A673 (cell line): ENCODE data around the gene AFF2. TPM values are rescaled to one million over a fixed set of nuclear protein-coding genes. Genes with fewer than 3 reads are reported as not detected.

Experiments
- BruUV-seq: library from RNA; stranded (reverse); fragments of 400-500 nt; replicated peaks from 2 replicates; lab custom pipeline; 2021; lab: Mats Ljungman, UMichigan
- CTCF ChIA-PET: fragments of 300-600 bp; sonication (Branson Sonifier 250); formaldehyde crosslinking; loops from one replicate; lab custom pipeline; 2022; ENCODE audit warnings: antibody characterized with exemption; lab: Charles Lee
- POLR2A ChIA-PET: fragments of 300-600 bp; sonication (Branson Sonifier 250); formaldehyde crosslinking; loops from one replicate; lab custom pipeline; 2022; ENCODE audit warnings: antibody characterized with exemption; ENCODE audit not compliant: low non-redundant PET; lab: Charles Lee
- DNase-seq: peaks from one replicate; pipeline ENCODE4 v3.0.0-alpha.2; 2015; ENCODE audit warnings: low spot score
- H3K27ac ChIP-seq: fragments of 200-600 bp; sonication (generic); 2 replicates; pipeline ENCODE4 v1.5.1; 2016; ENCODE audit warnings: mixed run types, low read depth, mild to moderate bottlenecking, mixed read lengths, antibody characterized with exemption, low read length; ENCODE audit not compliant: poor library complexity, severe bottlenecking
- H3K27me3 ChIP-seq: fragments of 200-600 bp; sonication (generic); replicated peaks from 2 replicates; pipeline ENCODE4 v1.6.1; 2017; ENCODE audit warnings: mixed run types, low read depth, mild to moderate bottlenecking, mixed read lengths, antibody characterized with exemption, low read length; ENCODE audit not compliant: insufficient read depth, poor library complexity
- H3K36me3 ChIP-seq: fragments of 200-600 bp; sonication (generic); 2 replicates; pipeline ENCODE4 v1.6.1; 2016; ENCODE audit warnings: mixed run types, mild to moderate bottlenecking, mixed read lengths, antibody characterized with exemption, low read length; ENCODE audit not compliant: insufficient read depth, poor library complexity, severe bottlenecking
- H3K4me1 ChIP-seq: fragments of 200-600 bp; sonication (generic); 2 replicates; pipeline ENCODE4 v1.6.1; 2017; ENCODE audit warnings: mixed run types, mild to moderate bottlenecking, mixed read lengths, antibody characterized with exemption, low read length; ENCODE audit not compliant: insufficient read depth, poor library complexity, severe bottlenecking
- H3K4me3 ChIP-seq: fragments of 200-600 bp; sonication (generic); 2 replicates; pipeline ENCODE4 v1.5.1; 2016; ENCODE audit warnings: low read depth, mixed run types, mild to moderate bottlenecking, mixed read lengths, low read length; ENCODE audit not compliant: poor library complexity, severe bottlenecking
- H3K9me3 ChIP-seq: fragments of 200-600 bp; sonication (generic); 2 replicates; pipeline ENCODE4 v1.6.1; 2016; ENCODE audit warnings: mixed run types, low read depth, mild to moderate bottlenecking, mixed read lengths, antibody characterized with exemption, low read length; ENCODE audit not compliant: poor library complexity, severe bottlenecking
- EZH2 ChIP-seq: fragments of 200-600 bp; sonication (generic); IDR thresholded peaks from 2 replicates; pipeline ENCODE4 v1.6.1; 2017; ENCODE audit warnings: borderline replicate concordance, low read depth, mild to moderate bottlenecking, mixed read lengths, antibody characterized with exemption, low read length; ENCODE audit not compliant: poor library complexity, severe bottlenecking
- intact Hi-C: fragments of 100-400 bp; cut with micrococcal nuclease; formaldehyde crosslinking; loops from one replicate; pipeline ENCODE4 v1.10.0; 2022; ENCODE audit not compliant: unreplicated experiment
- total RNA-seq: library from RNA; stranded (reverse); gene quantifications from 2 replicates; pipeline ENCODE4 v1.2.3, GENCODE V29; 2021
- TF ChIP-seq, protein P1 (sequence below): fragments of 300-800, 200-600 bp; sonication (generic); conservative IDR thresholded peaks from 2 replicates; pipeline ENCODE4 v1.5.1; 2017; ENCODE audit warnings: low read depth, mild to moderate bottlenecking, antibody characterized with exemption, low read length, moderate library complexity, mixed read lengths

The AFF2 gene
- total RNA-seq, 1 experiment from 2014 or later = not detected

DNA sequence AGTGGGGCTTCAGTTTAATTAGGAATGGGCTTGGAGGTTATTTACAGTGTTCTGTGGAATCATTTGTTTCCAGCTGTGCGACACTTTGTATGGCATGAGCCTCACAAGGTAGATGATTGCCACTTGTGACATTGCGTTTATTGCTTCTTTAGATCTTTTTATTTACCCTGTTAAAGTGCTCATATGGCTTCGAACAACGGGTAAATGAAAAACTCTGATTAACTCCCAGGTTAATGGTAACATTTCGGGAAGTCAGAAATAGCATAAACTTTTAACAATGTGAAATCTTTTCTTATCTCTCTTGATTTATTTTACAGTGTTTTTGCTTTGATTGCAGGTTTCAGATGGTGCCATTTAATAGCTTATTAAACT lies 510.4 kb downstream of the AFF2 start:
- no peak for TF ChIP-seq EZH2
- TF ChIP-seq, protein P1, sequence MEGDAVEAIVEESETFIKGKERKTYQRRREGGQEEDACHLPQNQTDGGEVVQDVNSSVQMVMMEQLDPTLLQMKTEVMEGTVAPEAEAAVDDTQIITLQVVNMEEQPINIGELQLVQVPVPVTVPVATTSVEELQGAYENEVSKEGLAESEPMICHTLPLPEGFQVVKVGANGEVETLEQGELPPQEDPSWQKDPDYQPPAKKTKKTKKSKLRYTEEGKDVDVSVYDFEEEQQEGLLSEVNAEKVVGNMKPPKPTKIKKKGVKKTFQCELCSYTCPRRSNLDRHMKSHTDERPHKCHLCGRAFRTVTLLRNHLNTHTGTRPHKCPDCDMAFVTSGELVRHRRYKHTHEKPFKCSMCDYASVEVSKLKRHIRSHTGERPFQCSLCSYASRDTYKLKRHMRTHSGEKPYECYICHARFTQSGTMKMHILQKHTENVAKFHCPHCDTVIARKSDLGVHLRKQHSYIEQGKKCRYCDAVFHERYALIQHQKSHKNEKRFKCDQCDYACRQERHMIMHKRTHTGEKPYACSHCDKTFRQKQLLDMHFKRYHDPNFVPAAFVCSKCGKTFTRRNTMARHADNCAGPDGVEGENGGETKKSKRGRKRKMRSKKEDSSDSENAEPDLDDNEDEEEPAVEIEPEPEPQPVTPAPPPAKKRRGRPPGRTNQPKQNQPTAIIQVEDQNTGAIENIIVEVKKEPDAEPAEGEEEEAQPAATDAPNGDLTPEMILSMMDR = no peak
- H3K4me1 ChIP-seq = no peaks in the 10 kb centered on the region
- ChIA-PET POLR2A (no interaction called here), CTCF (no interaction called here)
- no peaks in the 10 kb centered on the region for H3K36me3 ChIP-seq
- no peak overlapping the region for H3K27ac ChIP-seq
- H3K9me3 ChIP-seq = no peaks in the 10 kb centered on the region
- H3K4me3 ChIP-seq = no peak overlapping the region
- no peaks in the 10 kb centered on the region for H3K27me3 ChIP-seq
- no TSS peak for BruUV-seq
- no peak for DNase-seq
- intact Hi-C loops = no loop called here

DNA sequence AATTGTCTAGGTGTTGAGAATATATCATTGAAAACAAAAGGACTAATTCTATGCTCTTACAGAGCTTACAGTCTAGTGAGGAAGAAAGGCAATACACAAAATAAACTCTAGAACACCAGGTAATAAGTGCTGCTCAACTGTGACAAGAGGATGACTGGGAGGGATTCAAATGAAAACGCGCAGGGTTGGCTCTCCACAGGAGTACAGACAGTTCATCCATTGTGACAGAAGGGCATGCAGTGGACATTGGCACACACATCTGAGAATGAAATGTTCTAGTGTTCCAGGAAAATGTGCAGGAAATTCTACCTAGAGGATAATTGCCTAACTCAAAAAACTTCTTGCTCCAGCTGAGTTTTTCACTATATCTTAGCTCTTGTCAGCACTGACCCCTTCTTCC lies 512.7 kb downstream of the AFF2 start:
- TF ChIP-seq, protein P1 = no peak
- no peak for TF ChIP-seq EZH2
- intact Hi-C loops = no loop called here
- H3K4me1 ChIP-seq = no peaks in the 10 kb centered on the region
- ChIA-PET CTCF (no interaction called here), POLR2A (no interaction called here)
- H3K27ac ChIP-seq = no peak overlapping the region
- H3K4me3 ChIP-seq = no peak overlapping the region
- H3K27me3 ChIP-seq = no peaks in the 10 kb centered on the region
- no peak for DNase-seq
- no TSS peak for BruUV-seq
- no peaks in the 10 kb centered on the region for H3K36me3 ChIP-seq
- H3K9me3 ChIP-seq = no peaks in the 10 kb centered on the region

DNA sequence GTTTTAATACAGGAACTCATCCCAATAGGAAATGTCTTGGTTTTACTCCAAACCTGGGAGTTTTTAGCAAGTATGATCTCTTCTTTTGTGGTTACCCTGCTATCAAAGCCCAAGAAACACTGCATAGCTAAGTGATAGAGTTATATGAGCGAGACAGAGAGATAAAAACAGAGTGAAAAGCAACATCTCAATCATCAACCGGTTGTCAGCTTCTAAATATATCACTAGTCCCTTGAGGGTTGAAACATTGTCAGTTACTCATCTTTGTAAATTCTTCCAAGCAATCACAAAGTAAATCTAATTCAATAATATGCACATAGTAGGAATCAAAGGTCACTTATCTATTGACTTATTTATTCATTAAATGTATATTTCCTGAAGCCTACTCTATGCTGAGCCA lies 520.7 kb downstream of the AFF2 start:
- H3K36me3 ChIP-seq = no peaks in the 10 kb centered on the region
- H3K9me3 ChIP-seq = peaks cover 20% of the 10 kb centered on the region
- no peak overlapping the region for H3K27ac ChIP-seq
- H3K4me1 ChIP-seq = no peaks in the 10 kb centered on the region
- ChIA-PET POLR2A (interaction anchor here (0.6 kb wide), 1 partner anchor 1385 kb away, joined by 6 read pairs; no protein-coding TSS in a partner anchor), CTCF (no interaction called here)
- no peak overlapping the region for H3K4me3 ChIP-seq
- no peaks in the 10 kb centered on the region for H3K27me3 ChIP-seq
- intact Hi-C loops = no loop called here
- no TSS peak for BruUV-seq
- DNase-seq = no peak
- TF ChIP-seq, protein P1 = no peak
- TF ChIP-seq EZH2 = no peak
